BE2C (cell line): ENCODE results near the gene ANKHD1.
A peak's percentile ranks its signal among the peaks of the same experiment; 100 is the strongest.

Experiments used
- DNase-seq: peaks from one replicate; pipeline ENCODE4 v3.0.0-alpha.2; 2020
- H3K27me3 ChIP-seq: fragments of 250-450 bp; sonication (Bioruptor Pico); 2 replicates; pipeline ENCODE4 v1.5.1; 2020; ENCODE audit warnings: mild to moderate bottlenecking
- H3K36me3 ChIP-seq: fragments of 250-450 bp; sonication (Bioruptor Pico); 2 replicates; pipeline ENCODE4 v1.5.1; 2020; ENCODE audit warnings: mild to moderate bottlenecking
- H3K4me1 ChIP-seq: fragments of 250-450 bp; sonication (Bioruptor Pico); 2 replicates; pipeline ENCODE4 v1.5.1; 2020
- H3K4me3 ChIP-seq: 2 replicates; pipeline ENCODE4 v1.5.1; 2011; ENCODE audit warnings: low read depth, low read length
- H3K9me3 ChIP-seq: fragments of 250-450 bp; sonication (Bioruptor Pico); 2 replicates; pipeline ENCODE4 v1.5.1; 2020
- CTCF ChIP-seq: IDR thresholded peaks from 2 replicates; pipeline ENCODE4 v1.5.1; 2012; ENCODE audit warnings: mild to moderate bottlenecking, low read depth, low read length

ANKHD1 gene

GRCh38 chr5:140557965-140558364 is 156.3 kb downstream of the ANKHD1 start:
- Histone ChIP-seq H3K27me3 (no peaks in the 10 kb centered on the region), H3K9me3 (no peaks in the 10 kb centered on the region), H3K36me3 (no peaks in the 10 kb centered on the region; the same call in 1 of the 2 replicates), H3K4me1 (peaks cover 11% of the 10 kb centered on the region; the same call in 1 of the 2 replicates), H3K4me3 (peak overlapping the region; percentile 84)
- DNase-seq, result no peak
- no peak for TF ChIP-seq CTCF

DNA sequence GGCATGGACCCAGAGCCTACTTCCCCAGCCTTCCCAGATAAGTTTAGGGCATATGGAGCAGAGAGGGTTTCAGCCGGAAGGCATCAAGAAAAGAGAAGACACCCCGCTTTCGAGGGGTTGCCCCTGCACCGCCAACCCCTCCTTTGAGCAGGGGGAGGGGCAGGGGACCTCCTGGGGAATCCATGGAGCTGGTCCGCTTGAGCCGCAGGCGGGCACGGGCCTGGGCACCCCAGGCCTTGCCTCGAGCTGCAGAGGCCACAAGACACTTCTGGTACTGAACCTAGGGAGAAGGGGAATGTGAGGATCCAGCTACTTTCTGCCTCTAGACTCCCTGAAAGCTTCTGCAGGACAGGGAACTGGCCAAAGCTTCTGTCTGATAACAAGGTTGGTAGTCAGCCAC is 156.9 kb downstream of the ANKHD1 start:
- Histone ChIP-seq H3K27me3 (no peaks in the 10 kb centered on the region), H3K4me3 (no peak overlapping the region), H3K36me3 (no peaks in the 10 kb centered on the region; the same call in 1 of the 2 replicates), H3K9me3 (no peaks in the 10 kb centered on the region), H3K4me1 (peaks cover 13% of the 10 kb centered on the region; the same call in 1 of the 2 replicates)
- TF ChIP-seq CTCF, result no peak
- DNase-seq, result no peak

DNA sequence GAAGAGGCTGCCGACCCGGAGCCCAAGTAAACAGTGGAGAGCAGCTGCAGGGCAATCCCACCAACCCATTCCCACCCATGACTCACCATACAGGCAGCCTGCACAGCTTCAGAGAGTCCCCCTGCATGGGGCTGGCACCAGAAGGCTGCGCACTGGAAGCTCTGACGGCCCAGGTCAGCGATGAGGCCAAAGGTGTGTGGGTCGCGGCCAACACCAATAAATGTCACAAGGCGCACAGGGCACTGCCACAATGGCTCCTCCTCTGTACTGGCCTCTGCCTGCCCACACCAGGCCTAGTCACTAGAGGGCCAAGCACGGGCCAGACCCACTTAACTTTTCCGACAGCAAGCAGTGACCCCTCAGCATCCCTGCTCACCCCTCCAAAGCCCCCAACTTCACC is 158.6 kb downstream of the ANKHD1 start:
- no peaks in the 10 kb centered on the region for H3K9me3 ChIP-seq
- H3K27me3 ChIP-seq, result no peaks in the 10 kb centered on the region
- TF ChIP-seq CTCF, result no peak

GRCh38 chr5:140561753-140562523 is 160.3 kb downstream of the ANKHD1 start:
- peaks cover 7% of the 10 kb centered on the region; the same call in 1 of the 2 replicates for H3K4me1 ChIP-seq
- H3K27me3 ChIP-seq, result no peaks in the 10 kb centered on the region
- no peak for TF ChIP-seq CTCF
- H3K4me3 ChIP-seq, result no peak overlapping the region
- H3K36me3 ChIP-seq, result peaks cover 7% of the 10 kb centered on the region
- H3K9me3 ChIP-seq, result no peaks in the 10 kb centered on the region
- no peak for DNase-seq

More for the DNA sequence above, 158.6 kb downstream of the ANKHD1 start:
- no peak for DNase-seq
- no peaks in the 10 kb centered on the region; the same call in 1 of the 2 replicates for H3K36me3 ChIP-seq
- no peak overlapping the region for H3K4me3 ChIP-seq
- H3K4me1 ChIP-seq, result peaks cover 15% of the 10 kb centered on the region; the same call in 1 of the 2 replicates

GRCh38 chr5:140563596-140563995 is 162.0 kb downstream of the ANKHD1 start:
- peaks cover 17% of the 10 kb centered on the region for H3K36me3 ChIP-seq
- H3K4me3 ChIP-seq, result peak overlapping the region; percentile 91
- no peaks in the 10 kb centered on the region for H3K27me3 ChIP-seq
- TF ChIP-seq CTCF, result no peak
- DNase-seq, result no peak
- H3K4me1 ChIP-seq, result 0 out of 2 replicates have a peak, but pooled peaks cover 4% of the 10 kb centered on the region
- no peaks in the 10 kb centered on the region for H3K9me3 ChIP-seq
